Uterus (tissue), 4 donors: Measurements from ENCODE around the gene SCARF2. TPM values are rescaled to one million over a fixed set of nuclear protein-coding genes. Genes with fewer than 3 reads are reported as not detected.
"Not testable (repeated sequence)": the region's sequence is repeated elsewhere in the genome, so short reads cannot be mapped to it uniquely, and the experiment has no call there.

Experiments
- DNase-seq, 2 donors: peaks; one replicate each; pipeline ENCODE4 v3.0.0-alpha.2; 2019 to 2020
- H3K27ac ChIP-seq, 2 donors: fragments of 200-600 bp; sonication (generic); 1 replicate in 1 of 2; 2 replicates in 1 of 2; pipeline ENCODE4 v1.5.1; 2016 to 2018
- H3K27me3 ChIP-seq, 2 donors: fragments of 200-600 bp; sonication (generic); one replicate each; pipeline ENCODE4 v1.5.1; 2018 to 2019; ENCODE audit warnings: control low read depth in 1 of 2
- H3K36me3 ChIP-seq, 2 donors: fragments of 200-600 bp; sonication (generic); one replicate each; pipeline ENCODE4 v1.5.1; 2019; ENCODE audit warnings: control low read depth in 1 of 2
- H3K4me1 ChIP-seq, 2 donors: fragments of 200-600 bp; sonication (generic); one replicate each; pipeline ENCODE4 v1.5.1; 2018 to 2019; ENCODE audit warnings: control low read depth in 1 of 2
- H3K4me3 ChIP-seq, 2 donors: fragments of 200-600 bp; sonication (generic); 1 replicate in 1 of 2; 2 replicates in 1 of 2; pipeline ENCODE4 v1.5.1; 2018 to 2019; ENCODE audit warnings: mild to moderate bottlenecking in 1 of 2
- H3K9me3 ChIP-seq, 2 donors: fragments of 200-600 bp; sonication (generic); one replicate each; pipeline ENCODE4 v1.5.1; 2019; ENCODE audit warnings: control low read depth in 1 of 2
- POLR2A ChIP-seq, 2 donors: fragments of 450-650 bp; IDR thresholded peaks; one replicate each; pipeline ENCODE4 v1.6.1; 2016; ENCODE audit warnings: antibody characterized with exemption in 2 of 2, mild to moderate bottlenecking in 1 of 2, moderate library complexity in 1 of 2
- intact Hi-C: fragments of 100-400 bp; cut with DNase I; formaldehyde crosslinking; loops from one replicate; pipeline ENCODE4 v1.15.1; 2023; ENCODE audit warnings: low total_unique reads
- total RNA-seq, 4 donors: library from RNA; depleted of rRNA in 3 of 4; stranded (reverse); fragments of >200 nt in 3 of 4; gene quantifications; one replicate each; pipeline versions ENCODE4 v1.1.0 to v1.2.4, GENCODE V29; 2014 to 2023
- TF ChIP-seq, protein P1 (sequence below), 4 experiments: fragments of 200-600 bp in 2 of 4; fragments of 450-650 bp in 2 of 4; sonication (generic) in 2 of 4; IDR thresholded peaks; one replicate each; pipeline ENCODE4 v1.5.1; 2016 to 2019; ENCODE audit warnings: antibody characterized with exemption in 4 of 4, mild to moderate bottlenecking in 2 of 4, moderate library complexity in 1 of 4
- donor health status: DM: yes; HTN: yes; CAD: no.

The SCARF2 gene
- total RNA-seq, 4 donors from 2014 or later, result 22.9 to 84.5 (median 30.1) TPM

DNA sequence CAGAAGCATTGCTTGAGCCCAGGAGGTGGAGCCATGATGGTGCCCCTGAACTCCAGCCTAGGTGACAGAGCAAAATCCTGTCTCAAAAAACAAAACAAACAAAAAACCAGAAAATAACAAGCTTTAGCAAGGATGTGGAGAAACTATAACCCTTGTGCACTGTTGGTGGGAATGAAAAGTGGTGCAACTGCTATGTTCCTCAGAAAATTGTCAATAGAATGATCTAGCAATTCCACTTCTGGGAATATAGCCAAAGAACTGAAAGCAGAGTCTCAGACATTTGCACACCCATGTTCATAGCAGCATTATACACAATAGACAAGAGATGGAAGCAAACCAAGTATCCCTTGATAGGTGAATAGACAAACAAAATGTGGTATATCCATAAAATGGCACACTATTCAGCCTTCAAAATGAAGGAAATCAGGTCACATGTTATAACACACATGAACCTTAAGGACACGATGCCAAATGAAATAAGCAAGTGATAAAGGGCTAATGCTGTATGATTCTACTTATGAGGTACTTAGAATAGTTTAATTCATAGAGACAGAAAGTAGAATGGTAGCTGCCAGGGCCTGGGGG is 42.1 kb upstream of the SCARF2 start:
- no peaks in the 10 kb centered on the region for H3K4me1 ChIP-seq
- DNase-seq, result no peak
- TF ChIP-seq, protein P1, sequence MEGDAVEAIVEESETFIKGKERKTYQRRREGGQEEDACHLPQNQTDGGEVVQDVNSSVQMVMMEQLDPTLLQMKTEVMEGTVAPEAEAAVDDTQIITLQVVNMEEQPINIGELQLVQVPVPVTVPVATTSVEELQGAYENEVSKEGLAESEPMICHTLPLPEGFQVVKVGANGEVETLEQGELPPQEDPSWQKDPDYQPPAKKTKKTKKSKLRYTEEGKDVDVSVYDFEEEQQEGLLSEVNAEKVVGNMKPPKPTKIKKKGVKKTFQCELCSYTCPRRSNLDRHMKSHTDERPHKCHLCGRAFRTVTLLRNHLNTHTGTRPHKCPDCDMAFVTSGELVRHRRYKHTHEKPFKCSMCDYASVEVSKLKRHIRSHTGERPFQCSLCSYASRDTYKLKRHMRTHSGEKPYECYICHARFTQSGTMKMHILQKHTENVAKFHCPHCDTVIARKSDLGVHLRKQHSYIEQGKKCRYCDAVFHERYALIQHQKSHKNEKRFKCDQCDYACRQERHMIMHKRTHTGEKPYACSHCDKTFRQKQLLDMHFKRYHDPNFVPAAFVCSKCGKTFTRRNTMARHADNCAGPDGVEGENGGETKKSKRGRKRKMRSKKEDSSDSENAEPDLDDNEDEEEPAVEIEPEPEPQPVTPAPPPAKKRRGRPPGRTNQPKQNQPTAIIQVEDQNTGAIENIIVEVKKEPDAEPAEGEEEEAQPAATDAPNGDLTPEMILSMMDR (IDR thresholded peaks at IDR 0.05), result no peak
- TF ChIP-seq POLR2A (IDR thresholded peaks at IDR 0.05), result no peak
- no peak overlapping the region for H3K4me3 ChIP-seq
- intact Hi-C loops, result no loop called here
- no peaks in the 10 kb centered on the region for H3K36me3 ChIP-seq
- no peaks in the 10 kb centered on the region for H3K9me3 ChIP-seq
- H3K27me3 ChIP-seq, result no peaks in the 10 kb centered on the region
- no peak overlapping the region for H3K27ac ChIP-seq

DNA sequence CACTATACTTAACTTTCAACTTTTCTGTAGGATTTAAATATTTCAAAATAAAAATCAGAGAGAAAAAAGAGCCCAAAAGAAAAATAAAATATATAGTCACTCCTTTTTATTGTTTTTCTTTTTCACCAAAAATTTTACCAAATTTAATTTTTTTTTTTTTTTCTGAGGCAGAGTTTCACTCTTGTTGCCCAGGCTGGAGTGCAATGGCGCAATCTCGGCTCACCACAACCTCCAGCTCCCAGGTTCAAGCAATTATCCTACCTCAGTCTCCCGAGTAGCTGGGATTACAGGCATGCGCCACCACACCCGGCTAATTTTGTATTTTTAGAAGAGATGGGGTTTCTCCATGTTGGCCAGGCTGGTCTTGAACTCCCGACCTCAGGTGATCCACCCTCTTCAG is 40.4 kb upstream of the SCARF2 start:
- H3K27ac ChIP-seq, H3K36me3 ChIP-seq, H3K4me1 ChIP-seq, intact Hi-C loops, H3K9me3 ChIP-seq, H3K4me3 ChIP-seq, H3K27me3 ChIP-seq, DNase-seq: not testable (repeated sequence)

DNA sequence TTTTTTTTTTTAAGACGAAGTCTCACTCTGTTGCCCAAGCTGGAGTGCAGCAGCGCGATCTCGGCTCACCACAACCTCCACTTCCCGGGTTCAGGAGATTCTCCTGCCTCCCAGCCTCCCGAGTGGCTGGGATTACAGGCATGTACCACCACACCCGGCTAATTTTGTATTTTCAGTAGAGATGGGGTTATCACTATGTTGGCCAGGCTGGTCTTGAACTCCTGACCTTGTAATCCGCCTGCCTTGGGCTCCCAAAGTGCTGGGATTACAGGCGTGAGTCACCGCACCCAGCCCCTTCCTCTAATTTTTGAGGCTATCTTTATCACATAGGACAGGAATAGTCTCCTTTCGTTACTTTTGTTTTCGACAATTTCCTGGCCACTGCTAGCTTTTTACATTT is 37.9 kb upstream of the SCARF2 start:
- DNase-seq, intact Hi-C loops, H3K27ac ChIP-seq, H3K9me3 ChIP-seq, H3K4me3 ChIP-seq, H3K36me3 ChIP-seq, H3K4me1 ChIP-seq, H3K27me3 ChIP-seq: not testable (repeated sequence)

DNA sequence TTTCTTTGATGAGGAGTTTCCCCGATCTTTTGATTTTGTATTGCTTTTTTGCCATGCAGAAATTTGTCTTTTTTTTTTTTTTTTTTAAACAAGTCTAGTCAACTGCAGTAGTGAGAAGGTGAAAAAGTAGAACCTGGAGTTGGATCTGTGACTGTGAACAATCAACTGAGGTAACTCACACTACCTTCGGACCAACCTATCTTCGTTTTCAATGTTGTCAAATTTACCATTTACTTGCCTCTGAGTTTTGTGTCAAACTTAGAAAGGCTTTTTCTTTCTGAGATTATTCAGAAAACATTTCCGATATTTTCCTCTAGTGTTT is 37.5 kb upstream of the SCARF2 start:
- intact Hi-C loops, result no loop called here
- H3K4me3 ChIP-seq, result no peak overlapping the region

DNA sequence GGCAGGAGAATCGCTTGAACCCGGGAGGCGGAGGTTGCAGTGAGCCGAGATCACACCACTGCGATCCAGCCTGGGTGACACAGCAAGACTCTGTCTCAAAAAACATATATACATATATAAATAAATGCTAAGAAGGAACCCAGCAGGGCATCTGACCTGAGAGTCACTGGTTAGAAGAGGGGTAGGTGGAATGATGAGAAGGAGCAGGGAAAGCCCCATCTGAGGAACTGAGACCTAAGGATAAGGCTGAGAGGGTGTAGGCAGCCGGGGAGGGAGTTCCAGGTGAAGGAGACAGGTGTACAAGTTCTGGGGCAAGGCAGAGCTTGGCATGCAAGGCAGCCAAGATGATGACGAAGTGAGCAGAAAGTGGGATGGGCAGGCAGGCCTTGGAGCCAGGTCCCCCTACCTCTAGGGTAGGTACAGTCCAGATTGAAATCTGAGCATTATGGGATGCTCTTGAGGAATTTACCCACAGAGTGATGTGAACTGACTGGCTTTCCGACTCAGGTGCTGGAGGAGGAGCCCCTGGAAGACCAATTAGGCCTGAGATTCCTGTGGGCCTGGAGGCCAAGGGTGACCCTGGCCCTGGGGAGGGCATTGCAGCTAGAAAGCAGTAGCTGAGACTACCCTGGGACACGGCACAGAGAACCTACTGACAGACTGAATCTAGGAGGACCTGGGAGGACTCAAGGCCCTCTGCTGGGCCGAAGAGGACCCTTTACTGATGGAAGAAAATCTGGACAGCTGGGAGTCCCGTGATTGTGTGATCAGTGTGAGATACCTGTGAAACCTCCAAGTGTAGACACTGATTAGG is 35.2 kb upstream of the SCARF2 start:
- no peak overlapping the region for H3K27ac ChIP-seq
- no peaks in the 10 kb centered on the region for H3K27me3 ChIP-seq
- TF ChIP-seq POLR2A (IDR thresholded peaks at IDR 0.05), result no peak
- TF ChIP-seq, protein P1 (IDR thresholded peaks at IDR 0.05), result no peak
- no peak overlapping the region for H3K4me3 ChIP-seq
- no peaks in the 10 kb centered on the region for H3K9me3 ChIP-seq
- H3K36me3 ChIP-seq, result no peaks in the 10 kb centered on the region
- no peaks in the 10 kb centered on the region for H3K4me1 ChIP-seq
- DNase-seq, result no peak
- intact Hi-C loops, result no loop called here

More for the DNA sequence above, 37.5 kb upstream of the SCARF2 start:
- Histone ChIP-seq H3K4me1 (no peaks in the 10 kb centered on the region), H3K27ac (no peak overlapping the region), H3K36me3 (no peaks in the 10 kb centered on the region), H3K27me3 (no peaks in the 10 kb centered on the region), H3K9me3 (no peaks in the 10 kb centered on the region)
- DNase-seq, result no peak
- TF ChIP-seq, protein P1 (IDR thresholded peaks at IDR 0.05), result no peak
- TF ChIP-seq POLR2A (IDR thresholded peaks at IDR 0.05), result no peak

DNA sequence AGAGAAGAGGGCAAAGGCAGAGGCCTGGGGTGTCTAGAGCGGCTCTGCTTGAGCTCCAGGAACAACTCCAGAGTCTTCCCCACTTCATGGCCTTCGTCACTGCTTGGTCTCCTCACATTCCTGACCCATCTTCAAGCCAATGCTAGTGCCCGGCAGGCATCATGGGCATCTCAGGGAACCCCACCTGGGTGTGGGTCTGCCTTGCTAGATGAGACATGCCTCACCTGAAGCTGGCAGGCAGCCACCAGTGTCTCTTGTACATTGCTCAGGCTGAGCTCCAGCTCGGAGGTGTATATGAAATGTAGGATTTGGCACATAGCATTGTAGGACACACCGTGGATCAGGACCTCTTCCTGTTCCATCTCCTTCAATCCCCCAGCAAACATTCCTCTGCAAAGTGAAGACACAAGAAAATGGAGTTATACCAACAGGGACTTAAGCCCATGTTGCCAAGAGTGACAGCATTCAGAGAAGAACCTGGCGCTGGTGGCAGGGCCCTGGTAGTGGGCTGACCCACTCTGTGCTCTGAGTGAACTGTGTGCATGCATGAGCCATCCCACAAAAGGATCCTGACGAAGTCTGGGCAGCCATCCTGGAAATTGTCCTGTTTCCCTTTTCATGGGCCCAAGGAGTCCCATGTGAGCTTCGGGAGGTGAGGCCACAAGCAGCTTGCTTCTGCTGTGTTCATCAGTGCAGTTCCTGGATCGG is 33.7 kb upstream of the SCARF2 start:
- Histone ChIP-seq H3K4me3 (no peak overlapping the region), H3K27ac (no peak overlapping the region), H3K27me3 (no peaks in the 10 kb centered on the region), H3K4me1 (no peaks in the 10 kb centered on the region), H3K9me3 (no peaks in the 10 kb centered on the region), H3K36me3 (no peaks in the 10 kb centered on the region)
- TF ChIP-seq POLR2A (IDR thresholded peaks at IDR 0.05), result no peak
- TF ChIP-seq, protein P1 (IDR thresholded peaks at IDR 0.05), result no peak
- DNase-seq, result no peak
- intact Hi-C loops, result no loop called here

DNA sequence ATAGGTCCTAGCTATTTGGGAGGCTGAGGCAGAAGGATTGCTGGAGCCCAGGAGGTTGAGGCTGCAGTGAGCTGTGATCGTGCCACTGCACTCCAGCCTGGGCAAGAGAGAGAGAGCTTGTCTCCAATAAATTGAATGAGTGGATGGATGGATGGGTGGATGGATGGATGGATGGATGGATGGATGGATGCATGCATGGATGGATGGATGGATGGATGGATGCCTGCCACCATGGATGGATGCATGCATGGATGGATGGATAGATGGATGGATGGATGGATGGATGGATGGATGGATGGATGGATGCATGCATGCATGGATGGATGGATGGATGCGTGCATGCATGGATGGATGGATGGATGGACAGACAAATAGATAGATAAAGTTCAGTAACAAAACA is 32.9 kb upstream of the SCARF2 start:
- H3K4me1 ChIP-seq, H3K27ac ChIP-seq, intact Hi-C loops, H3K36me3 ChIP-seq, H3K27me3 ChIP-seq, H3K9me3 ChIP-seq, DNase-seq, H3K4me3 ChIP-seq: not testable (repeated sequence)
